Measurements from ENCODE around the gene PIGH.
"Not testable (repeated sequence)": the region's sequence is repeated elsewhere in the genome, so short reads cannot be mapped to it uniquely, and the experiment has no call there.

PIGH gene

GRCh38 chr14:67599698-67600561 is at the start of gene PIGH:
TSS of gene PIGH (minus strand) at chr14:67600268. CDS start at chr14:67600203, 65 bp downstream.
- DNase-seq = peak; percentile 87

GRCh38 chr14:67646131-67646530 is 46.1 kb upstream of the PIGH start:
- no peak for DNase-seq

GRCh38 chr14:67645414-67645813 is 45.3 kb upstream of the PIGH start:
- DNase-seq = no peak

GRCh38 chr14:67644428-67644827 is 44.4 kb upstream of the PIGH start:
- DNase-seq = no peak

GRCh38 chr14:67643713-67644112 is 43.6 kb upstream of the PIGH start:
- DNase-seq = no peak

- no peak for DNase-seq
These were observed 42.1 kb upstream of the PIGH start for GRCh38 chr14:67641902-67642749.

GRCh38 chr14:67641480-67641879 is 41.4 kb upstream of the PIGH start:
- DNase-seq = no peak

GRCh38 chr14:67638642-67639041 is 38.6 kb upstream of the PIGH start:
- DNase-seq = no peak

GRCh38 chr14:67636361-67636919 is 36.4 kb upstream of the PIGH start:
- peak; percentile 75 for DNase-seq

- DNase-seq = no peak
These were observed 33.5 kb upstream of the PIGH start for GRCh38 chr14:67633451-67634147.

GRCh38 chr14:67630938-67631337 is 30.9 kb upstream of the PIGH start:
- no peak for DNase-seq

- no peak for DNase-seq
These were observed 30.1 kb upstream of the PIGH start for GRCh38 chr14:67630186-67630585.

GRCh38 chr14:67627519-67627918 is 27.5 kb upstream of the PIGH start:
- no peak for DNase-seq

- not testable (repeated sequence) for DNase-seq
These were observed 26.1 kb upstream of the PIGH start for GRCh38 chr14:67626131-67626530.

- no peak for DNase-seq
These were observed 23.0 kb upstream of the PIGH start for GRCh38 chr14:67623114-67623513.

GRCh38 chr14:67622675-67623074 is 22.6 kb upstream of the PIGH start:
- peak; percentile 85 for DNase-seq

- no peak for DNase-seq
These were observed 20.2 kb upstream of the PIGH start for GRCh38 chr14:67620217-67620785.

GRCh38 chr14:67619446-67620216 is 19.6 kb upstream of the PIGH start, which contains the start of gene ARG2:
TSS of gene ARG2 (plus strand) at chr14:67619920. CDS start at chr14:67619978, 58 bp downstream.
- DNase-seq = peak; percentile 83

- DNase-seq = peak; percentile 82
These were observed 18.6 kb upstream of the PIGH start for GRCh38 chr14:67618617-67619063.

- DNase-seq = no peak
These were observed 10.4 kb upstream of the PIGH start for GRCh38 chr14:67610491-67610890.

GRCh38 chr14:67609642-67610310 is 9.7 kb upstream of the PIGH start:
- no peak for DNase-seq

Measured in fibroblast of skin of right quadriceps (primary cell).